Fibroblast of mammary gland (primary cell): ENCODE results near the gene ACAP1.

Source experiments
- DNase-seq: peaks from one replicate; pipeline ENCODE4 v3.0.0-alpha.2; 2010; ENCODE audit warnings: low read depth
- H3K4me3 ChIP-seq: 2 replicates; pipeline ENCODE4 v1.5.1; 2011; ENCODE audit warnings: low read depth, mild to moderate bottlenecking, low read length, moderate library complexity; ENCODE audit not compliant: control insufficient read depth
- TF ChIP-seq, protein P1 (sequence below): conservative IDR thresholded peaks from 2 replicates; pipeline ENCODE4 v1.5.1; 2011; ENCODE audit warnings: low read depth, low read length, inconsistent platforms; ENCODE audit not compliant: control insufficient read depth, insufficient read depth

The ACAP1 gene

GRCh38 chr17:7369825-7370224, 33.5 kb downstream of the ACAP1 start:
- TF ChIP-seq, protein P1, sequence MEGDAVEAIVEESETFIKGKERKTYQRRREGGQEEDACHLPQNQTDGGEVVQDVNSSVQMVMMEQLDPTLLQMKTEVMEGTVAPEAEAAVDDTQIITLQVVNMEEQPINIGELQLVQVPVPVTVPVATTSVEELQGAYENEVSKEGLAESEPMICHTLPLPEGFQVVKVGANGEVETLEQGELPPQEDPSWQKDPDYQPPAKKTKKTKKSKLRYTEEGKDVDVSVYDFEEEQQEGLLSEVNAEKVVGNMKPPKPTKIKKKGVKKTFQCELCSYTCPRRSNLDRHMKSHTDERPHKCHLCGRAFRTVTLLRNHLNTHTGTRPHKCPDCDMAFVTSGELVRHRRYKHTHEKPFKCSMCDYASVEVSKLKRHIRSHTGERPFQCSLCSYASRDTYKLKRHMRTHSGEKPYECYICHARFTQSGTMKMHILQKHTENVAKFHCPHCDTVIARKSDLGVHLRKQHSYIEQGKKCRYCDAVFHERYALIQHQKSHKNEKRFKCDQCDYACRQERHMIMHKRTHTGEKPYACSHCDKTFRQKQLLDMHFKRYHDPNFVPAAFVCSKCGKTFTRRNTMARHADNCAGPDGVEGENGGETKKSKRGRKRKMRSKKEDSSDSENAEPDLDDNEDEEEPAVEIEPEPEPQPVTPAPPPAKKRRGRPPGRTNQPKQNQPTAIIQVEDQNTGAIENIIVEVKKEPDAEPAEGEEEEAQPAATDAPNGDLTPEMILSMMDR: no peak
- no peak overlapping the region for H3K4me3 ChIP-seq
- DNase-seq: no peak

GRCh38 chr17:7370853-7371252, 34.5 kb downstream of the ACAP1 start:
- TF ChIP-seq, protein P1: no peak
- no peak for DNase-seq
- H3K4me3 ChIP-seq: no peak overlapping the region

- DNase-seq: no peak
- H3K4me3 ChIP-seq: no peak overlapping the region
Measured at GRCh38 chr17:7374353-7374752, 38.0 kb downstream of the ACAP1 start.

DNA sequence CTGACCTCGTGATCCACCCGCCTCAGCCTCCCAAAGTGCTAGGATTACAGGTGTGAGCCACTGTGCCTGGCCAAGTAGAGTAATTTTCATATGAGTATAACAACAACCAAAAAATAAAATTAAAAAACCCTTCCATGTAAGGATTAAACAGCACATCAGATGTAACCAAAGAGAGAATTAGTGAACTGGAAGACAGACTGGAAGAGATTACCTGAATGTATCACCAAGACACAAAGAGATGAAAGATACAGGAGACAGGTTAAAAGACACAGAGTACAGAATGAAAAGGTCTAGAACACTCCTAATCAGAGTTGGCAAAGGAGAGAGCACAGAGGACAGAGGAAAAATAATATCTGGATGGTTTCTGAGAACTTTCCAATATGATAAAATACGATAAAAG, 42.8 kb downstream of the ACAP1 start:
- no peak for DNase-seq
- H3K4me3 ChIP-seq: no peak overlapping the region
- TF ChIP-seq, protein P1: no peak

More at GRCh38 chr17:7374353-7374752, 38.0 kb downstream of the ACAP1 start:
- TF ChIP-seq, protein P1: no peak

DNA sequence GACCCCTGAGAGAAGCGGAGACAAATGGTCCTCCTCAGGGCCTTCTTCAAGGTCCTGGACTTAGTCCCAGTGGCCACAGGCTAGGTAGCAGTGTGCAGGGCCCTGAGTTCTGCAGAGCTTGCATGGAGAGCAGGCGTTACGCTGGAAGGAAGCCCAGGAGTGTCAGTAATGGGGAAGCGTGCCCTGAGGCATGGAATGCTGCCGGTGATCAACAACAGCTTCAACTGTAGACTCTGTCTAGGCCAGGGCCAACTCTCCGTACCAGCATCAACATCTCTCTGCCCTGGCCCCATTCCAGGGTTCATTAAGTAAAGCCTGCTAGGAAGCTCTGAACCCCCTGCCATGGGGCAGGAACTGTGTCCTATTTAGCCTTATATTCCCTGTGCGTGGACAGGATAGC, 44.0 kb downstream of the ACAP1 start:
- DNase-seq: no peak
- H3K4me3 ChIP-seq: no peak overlapping the region
- TF ChIP-seq, protein P1: no peak

DNA sequence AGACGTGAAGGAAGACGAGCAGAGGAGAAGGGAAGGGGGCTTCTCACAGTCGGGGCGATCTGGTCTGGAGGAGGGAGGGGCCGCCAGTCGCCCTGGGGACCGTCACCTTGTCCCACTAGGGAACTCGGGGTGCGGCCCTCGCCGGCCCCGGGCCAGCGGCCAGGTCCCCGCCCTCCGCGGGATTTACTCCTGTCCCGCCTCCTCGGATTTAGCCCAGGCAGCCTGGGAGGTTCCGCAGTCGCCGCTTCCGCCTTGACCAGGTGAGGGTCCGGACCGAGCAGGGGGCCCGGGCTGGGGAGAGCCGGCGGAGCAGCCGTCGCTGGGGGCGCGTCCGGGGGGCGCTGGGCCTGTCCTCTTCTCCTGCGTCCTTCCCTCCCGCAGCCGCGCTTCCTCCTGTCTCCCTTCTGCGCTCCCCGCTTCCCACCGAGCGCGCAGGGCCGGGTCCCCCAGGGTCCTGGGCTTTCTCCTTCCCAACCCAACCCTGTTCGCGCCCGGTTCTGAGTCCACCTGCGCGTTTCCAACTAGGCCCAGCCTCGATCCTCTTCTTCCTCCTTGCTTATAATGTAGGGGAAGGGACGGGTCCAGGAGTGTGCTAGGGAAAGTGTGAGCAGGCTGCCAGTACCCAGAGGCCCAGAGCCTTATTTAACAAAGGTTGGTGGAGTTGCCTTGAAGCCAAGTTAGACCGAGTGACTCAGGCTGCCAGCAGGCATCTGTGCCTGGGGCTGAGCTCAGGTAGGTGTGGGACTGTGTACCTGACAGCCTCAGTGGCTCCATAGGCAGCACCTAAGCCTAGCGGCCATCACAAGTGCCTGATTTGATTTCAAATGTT, 44.7 kb downstream of the ACAP1 start, which contains the start of gene TNK1:
Gene TNK1 (plus strand): TSS at position 235 of the 829 bp plus-strand sequence. CDS start 1,838 bp downstream, outside the sequence.
- no peak for DNase-seq
- H3K4me3 ChIP-seq: no peak within 1 kb of the TSS
- TF ChIP-seq, protein P1: no peak
